ENCODE results near the gene MED13L. TPM values are rescaled to one million over a fixed set of nuclear protein-coding genes. Genes with fewer than 3 reads are reported as not detected.

The MED13L gene
- total and polyA plus RNA-seq, 12 donors = 8.8 to 106 (median 73.8) TPM

DNA sequence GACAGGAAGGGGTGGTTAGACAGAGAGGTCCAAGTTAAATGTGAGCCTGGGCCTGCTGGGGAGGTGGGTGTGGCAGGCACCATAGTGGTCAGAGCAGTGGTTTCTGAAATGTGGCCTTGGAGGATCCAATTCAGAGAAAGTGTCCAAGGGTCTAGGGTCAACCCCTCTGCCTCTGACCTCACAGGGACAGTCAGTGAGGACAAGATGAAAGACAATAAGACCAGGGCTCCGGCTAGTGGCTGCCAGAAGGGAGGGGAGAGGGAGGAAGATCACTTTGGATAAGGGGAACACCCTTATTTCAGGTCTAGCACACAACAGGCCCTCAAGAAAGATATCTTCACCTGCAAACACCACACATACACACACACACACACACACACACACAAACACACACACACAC lies 335.1 kb downstream of the MED13L start:
- Histone ChIP-seq H3K36me3 (replicated peaks in 1 of 2) (no peaks in the 10 kb centered on the region), H3K27me3 (no peaks in the 10 kb centered on the region), H3K9me3 (replicated peaks in 1 of 3) (no peaks in the 10 kb centered on the region), H3K27ac (no peak overlapping the region), H3K4me1 (replicated peaks in 1 of 2) (no peaks in the 10 kb centered on the region), H3K4me3 (no peak overlapping the region)
- DNase-seq = no peak
- WGBS, 4 donors = 77 to 100% (median 97%) methylated on average over 1 of the region's 1 CpG
- TF ChIP-seq POLR2A (IDR thresholded peaks at IDR 0.05) = no peak
- TF ChIP-seq, protein P1, sequence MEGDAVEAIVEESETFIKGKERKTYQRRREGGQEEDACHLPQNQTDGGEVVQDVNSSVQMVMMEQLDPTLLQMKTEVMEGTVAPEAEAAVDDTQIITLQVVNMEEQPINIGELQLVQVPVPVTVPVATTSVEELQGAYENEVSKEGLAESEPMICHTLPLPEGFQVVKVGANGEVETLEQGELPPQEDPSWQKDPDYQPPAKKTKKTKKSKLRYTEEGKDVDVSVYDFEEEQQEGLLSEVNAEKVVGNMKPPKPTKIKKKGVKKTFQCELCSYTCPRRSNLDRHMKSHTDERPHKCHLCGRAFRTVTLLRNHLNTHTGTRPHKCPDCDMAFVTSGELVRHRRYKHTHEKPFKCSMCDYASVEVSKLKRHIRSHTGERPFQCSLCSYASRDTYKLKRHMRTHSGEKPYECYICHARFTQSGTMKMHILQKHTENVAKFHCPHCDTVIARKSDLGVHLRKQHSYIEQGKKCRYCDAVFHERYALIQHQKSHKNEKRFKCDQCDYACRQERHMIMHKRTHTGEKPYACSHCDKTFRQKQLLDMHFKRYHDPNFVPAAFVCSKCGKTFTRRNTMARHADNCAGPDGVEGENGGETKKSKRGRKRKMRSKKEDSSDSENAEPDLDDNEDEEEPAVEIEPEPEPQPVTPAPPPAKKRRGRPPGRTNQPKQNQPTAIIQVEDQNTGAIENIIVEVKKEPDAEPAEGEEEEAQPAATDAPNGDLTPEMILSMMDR (IDR thresholded peaks at IDR 0.05) = no peak
- intact Hi-C loops (cut with DNase I) = no loop called here

DNA sequence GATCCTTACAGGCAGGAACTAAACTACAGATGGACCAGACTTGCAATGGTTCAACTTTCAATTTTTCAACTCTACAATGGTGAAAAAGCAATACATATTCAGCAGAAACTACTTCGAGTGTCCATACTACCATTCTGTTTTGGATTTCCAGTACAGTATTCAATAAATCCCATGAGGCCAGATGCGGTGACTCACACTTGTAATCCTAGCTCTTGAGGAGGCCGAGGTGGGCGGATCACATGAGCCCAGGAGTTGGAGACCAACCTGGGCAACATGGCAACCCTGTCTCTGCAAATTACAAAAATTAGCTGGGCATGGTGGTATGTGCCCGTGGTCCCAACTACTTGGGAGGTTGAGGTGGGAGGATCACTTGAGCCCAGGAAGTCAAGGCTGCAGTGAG lies 336.1 kb downstream of the MED13L start:
- H3K4me1 ChIP-seq (replicated peaks in 1 of 2) = no peaks in the 10 kb centered on the region
- no peak for DNase-seq
- TF ChIP-seq, protein P1 (IDR thresholded peaks at IDR 0.05) = no peak
- TF ChIP-seq POLR2A (IDR thresholded peaks at IDR 0.05) = no peak
- no peaks in the 10 kb centered on the region for H3K27me3 ChIP-seq
- H3K4me3 ChIP-seq = no peak overlapping the region
- no peaks in the 10 kb centered on the region for H3K9me3 ChIP-seq (replicated peaks in 1 of 3)
- H3K27ac ChIP-seq = no peak overlapping the region
- 89 to 91% (median 90%) methylated on average over 5 of the region's 5 CpGs for WGBS, 4 donors
- intact Hi-C loops (cut with DNase I) = no loop called here
- H3K36me3 ChIP-seq (replicated peaks in 1 of 2) = no peaks in the 10 kb centered on the region

DNA sequence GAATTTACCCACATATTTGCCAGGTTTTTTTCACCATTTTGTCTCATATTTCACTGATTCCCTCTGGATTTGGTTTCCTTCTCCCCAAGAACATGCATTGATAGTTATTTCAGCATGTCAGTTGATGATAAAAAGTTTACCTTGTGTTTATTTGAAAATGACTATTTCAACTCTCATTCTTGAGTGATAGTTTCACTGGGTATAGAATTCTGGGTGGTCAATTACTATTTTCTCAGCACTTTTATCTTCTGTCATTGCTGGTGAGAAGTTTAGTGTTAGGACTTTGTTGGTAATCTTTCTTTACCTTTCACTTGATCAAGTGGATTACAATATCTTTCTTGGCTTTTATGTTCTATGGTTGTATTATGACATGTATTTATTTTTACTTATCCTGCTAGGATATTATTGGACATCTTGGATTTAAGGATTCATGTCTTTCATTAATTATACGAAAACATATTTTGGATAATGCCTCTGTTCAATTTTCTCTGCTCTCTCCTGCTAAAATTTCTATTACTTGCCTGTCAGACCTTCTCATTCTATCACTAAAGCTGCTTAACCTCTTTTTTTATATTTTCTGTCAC lies 338.6 kb downstream of the MED13L start:
- H3K4me3 ChIP-seq = no peak overlapping the region
- TF ChIP-seq POLR2A (IDR thresholded peaks at IDR 0.05) = no peak
- TF ChIP-seq, protein P1 (IDR thresholded peaks at IDR 0.05) = no peak
- H3K36me3 ChIP-seq (replicated peaks in 1 of 2) = no peaks in the 10 kb centered on the region
- H3K27ac ChIP-seq = no peak overlapping the region
- no peaks in the 10 kb centered on the region for H3K27me3 ChIP-seq
- no peak for DNase-seq
- intact Hi-C loops (cut with DNase I) = no loop called here
- no peaks in the 10 kb centered on the region for H3K4me1 ChIP-seq (replicated peaks in 1 of 2)
- WGBS, 4 donors = 65 to 85% (median 75%) methylated on average over 1 of the region's 1 CpG
- H3K9me3 ChIP-seq (replicated peaks in 1 of 3) = no peaks in the 10 kb centered on the region

DNA sequence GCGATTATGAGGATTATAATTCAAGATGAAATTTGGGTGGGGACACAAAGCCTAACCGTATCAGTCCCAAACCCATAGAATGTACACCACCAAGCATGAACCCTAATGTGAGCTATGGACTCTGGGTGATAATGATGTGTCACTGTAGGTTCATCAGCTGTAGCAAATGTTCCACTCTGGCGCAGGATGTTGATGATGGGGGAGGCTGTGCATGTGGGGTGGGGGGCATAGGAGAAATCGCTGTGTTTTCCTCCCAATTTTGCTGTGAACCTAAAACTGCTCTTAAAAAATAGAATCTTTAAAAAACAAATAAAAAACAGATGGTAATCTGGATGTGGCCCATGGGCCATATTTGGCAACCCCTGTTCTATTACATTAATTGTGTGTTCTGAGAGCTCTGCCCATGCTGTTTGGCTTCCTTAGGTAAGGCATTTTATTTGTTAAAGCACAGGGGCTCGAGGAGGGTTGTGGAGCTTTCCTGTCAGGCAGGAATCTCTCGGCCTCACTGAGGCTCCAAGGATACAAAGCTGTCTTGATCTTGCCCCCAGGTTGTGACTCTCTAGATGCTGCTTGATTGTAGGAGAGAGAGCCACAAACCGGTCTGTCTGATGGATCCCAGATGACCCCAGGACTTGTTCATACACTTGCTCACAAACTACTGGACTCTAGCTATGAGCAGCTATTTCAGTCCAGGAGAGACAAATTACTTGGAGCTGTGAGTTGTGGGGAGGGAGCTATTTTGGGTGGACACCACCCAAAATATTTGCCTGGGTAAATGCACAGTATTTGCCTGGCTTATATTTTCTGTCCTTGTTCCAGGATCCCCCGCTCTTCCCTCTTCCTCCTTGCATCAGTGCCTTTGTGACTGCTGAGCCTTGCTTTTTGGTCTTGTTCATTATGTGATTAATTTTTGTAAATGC lies 340.2 kb downstream of the MED13L start:
- DNase-seq = no peak
- intact Hi-C loops (cut with DNase I) = no loop called here
- no peaks in the 10 kb centered on the region for H3K36me3 ChIP-seq (replicated peaks in 1 of 2)
- H3K4me3 ChIP-seq = no peak overlapping the region
- H3K4me1 ChIP-seq (replicated peaks in 1 of 2) = no peaks in the 10 kb centered on the region
- H3K9me3 ChIP-seq (replicated peaks in 1 of 3) = no peaks in the 10 kb centered on the region
- 63 to 90% (median 76%) methylated on average over 7 to 8 of the region's 8 CpGs for WGBS, 4 donors
- H3K27ac ChIP-seq = no peak overlapping the region
- TF ChIP-seq, protein P1 (IDR thresholded peaks at IDR 0.05) = no peak
- TF ChIP-seq POLR2A (IDR thresholded peaks at IDR 0.05) = no peak
- H3K27me3 ChIP-seq = no peaks in the 10 kb centered on the region
